HG03442 (cell line): Measurements from ENCODE around the gene FXYD4.

Source experiments
- ATAC-seq: cut with Tn5 transposase; IDR thresholded peaks from one replicate; pipeline ENCODE4 v1.9.1; 2021; ENCODE audit warnings: mild to moderate bottlenecking, moderate library complexity; ENCODE audit not compliant: unreplicated experiment

The FXYD4 gene

DNA sequence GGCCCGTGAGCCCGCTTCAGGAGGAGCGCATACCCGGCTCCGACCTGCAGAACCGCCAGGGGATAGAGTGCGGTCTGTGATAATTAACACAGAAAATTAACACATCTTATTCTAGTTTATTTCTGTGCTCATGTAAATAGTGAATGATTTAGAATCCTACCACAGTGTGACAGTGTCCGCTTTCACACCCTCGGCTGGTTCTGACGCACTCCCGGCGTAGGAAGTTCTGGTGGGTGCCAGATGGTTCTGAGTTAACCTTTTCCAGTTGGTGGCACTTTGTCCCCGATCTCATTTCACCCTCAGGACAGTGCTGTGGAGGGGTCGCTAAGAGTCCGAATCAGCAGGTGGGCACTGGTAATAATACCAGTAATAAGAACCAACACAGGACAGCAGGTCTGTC, 28.3 kb upstream of the FXYD4 start:
- no peak for ATAC-seq

DNA sequence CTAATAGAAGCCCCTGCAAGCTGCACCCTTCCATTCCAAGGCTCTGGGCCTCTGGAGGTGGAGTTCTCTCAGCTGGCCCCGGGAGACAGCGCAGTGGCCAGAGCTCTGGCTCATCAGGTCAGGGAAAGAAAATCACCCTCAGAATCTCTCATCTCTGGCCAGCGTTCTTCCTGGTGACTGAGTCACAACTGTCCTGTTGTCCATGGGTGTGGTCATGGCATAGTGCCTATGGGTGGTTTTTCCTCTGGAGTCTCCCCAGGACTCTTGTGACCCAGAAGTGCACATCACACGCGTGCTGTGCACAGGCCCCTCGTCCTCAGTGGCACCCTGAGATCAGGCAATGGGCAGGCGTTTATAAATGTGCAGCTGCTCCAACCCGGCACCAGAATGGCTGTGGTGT, 27.4 kb upstream of the FXYD4 start:
- ATAC-seq = no peak

- no peak for ATAC-seq
Measured at GRCh38 chr10:43347997-43348396, 23.4 kb upstream of the FXYD4 start.

DNA sequence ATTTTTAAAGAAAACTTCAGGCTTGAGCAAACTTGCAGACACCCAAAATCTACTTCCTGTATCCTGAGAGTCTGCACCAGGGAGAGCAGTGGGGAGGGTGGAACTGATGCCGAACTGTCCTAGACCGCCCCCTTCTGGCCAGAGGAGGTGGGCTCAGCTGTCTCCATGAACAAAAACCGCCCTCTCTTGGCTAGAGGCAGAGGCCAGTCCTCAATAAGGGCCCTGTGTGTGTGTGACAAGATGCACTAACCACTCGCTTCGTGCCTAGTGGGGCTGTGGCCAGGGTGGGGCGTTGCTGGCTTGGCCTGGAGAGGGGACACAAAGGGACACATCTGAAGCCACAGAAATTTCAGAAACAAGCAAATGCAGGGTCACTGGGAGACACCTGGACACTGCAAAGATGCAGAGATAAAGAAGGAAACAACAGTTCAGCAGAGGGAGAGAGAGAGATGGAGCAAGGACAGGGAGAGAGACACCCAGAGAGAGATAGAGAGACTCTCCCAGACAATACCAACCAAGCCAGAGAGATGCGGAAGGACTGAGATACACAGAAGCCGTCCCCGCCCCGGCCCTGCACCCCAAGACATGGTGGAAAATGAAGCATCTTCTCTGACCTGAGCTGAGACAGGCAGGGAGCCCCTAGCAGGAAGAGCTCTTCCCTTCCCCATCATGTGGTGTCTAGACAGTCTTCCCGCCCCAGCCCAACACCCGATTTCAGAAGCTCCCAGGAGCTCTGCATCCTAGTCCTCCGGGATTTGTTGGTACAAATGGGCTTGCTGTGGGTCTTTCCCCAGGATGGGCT, 22.7 kb upstream of the FXYD4 start:
- ATAC-seq = peak; percentile 96

DNA sequence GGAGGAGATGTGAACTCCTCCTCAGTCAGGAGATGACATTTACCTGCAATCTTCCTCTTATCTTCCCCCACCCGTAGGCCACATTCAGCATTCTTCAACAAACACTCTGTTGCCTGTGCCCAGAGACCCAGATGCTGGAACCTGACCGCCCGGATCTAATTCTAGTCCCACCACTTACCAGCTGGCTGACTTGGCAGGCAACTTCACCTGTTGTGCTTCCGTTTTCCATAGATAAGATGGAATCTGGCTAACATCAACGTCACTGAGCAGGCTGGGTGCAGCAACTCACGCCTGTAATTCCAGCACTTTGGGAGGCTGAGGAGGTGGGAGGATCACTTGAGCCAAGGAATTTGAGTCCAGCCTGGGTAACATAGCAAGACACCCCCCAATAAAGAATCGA, 21.3 kb upstream of the FXYD4 start:
- ATAC-seq = no peak

- ATAC-seq = no peak
Measured at GRCh38 chr10:43350686-43351085, 20.8 kb upstream of the FXYD4 start.

DNA sequence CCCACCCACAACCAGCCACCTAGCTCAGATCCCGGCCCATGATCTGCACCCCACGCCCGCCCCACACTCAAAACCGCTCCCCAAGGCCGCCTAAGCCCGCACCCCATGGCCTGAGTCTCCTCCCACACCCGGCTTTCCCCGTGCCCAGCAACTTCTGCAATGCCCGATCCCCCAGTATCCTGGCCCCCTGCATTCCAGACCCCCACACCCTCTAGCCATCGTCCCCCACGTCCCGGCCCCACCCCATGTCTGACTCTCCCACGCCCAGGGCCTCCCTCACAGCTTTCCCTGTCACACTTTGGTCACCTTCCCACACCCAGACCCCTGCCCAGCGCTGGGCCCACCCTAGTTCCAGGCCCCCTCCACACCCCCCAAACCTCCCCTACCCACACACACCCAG, 20.1 kb upstream of the FXYD4 start:
- ATAC-seq = no peak

GRCh38 chr10:43352951-43353350, 18.5 kb upstream of the FXYD4 start:
- no peak for ATAC-seq

- no peak for ATAC-seq
Measured at GRCh38 chr10:43353495-43354329, 17.7 kb upstream of the FXYD4 start.

GRCh38 chr10:43354330-43354635, 17.2 kb upstream of the FXYD4 start:
- ATAC-seq = no peak

- no peak for ATAC-seq
Measured at GRCh38 chr10:43354879-43355380, 16.5 kb upstream of the FXYD4 start.

DNA sequence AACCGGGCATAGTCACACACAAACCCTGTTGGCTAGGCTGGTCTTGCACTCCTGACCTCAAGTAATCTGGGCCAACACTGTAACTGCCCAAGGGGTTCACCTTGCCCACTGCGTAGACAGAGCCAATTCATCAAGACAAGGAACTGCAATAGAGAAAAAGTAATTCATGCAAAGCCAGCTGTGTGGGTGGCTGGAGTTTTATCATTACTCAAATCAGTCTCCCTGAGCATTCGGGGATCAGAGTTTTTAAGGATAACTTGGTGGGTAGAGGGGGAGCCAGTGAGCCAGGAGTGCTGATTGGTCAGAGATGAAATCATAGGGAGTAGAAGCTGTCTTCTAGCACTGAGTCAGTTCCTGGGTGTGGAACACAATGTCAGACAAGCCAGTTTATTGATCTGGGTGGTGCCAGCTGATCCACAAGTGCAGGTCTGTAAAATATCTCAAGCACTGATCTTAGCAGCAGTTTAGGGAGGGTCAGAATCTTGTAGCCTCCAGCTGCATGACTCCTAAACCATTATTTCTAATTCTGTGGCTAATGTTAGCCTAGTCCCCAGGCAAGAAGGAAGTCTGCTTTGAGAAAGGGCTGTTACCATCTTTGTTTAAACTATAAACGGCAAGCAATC, 15.6 kb upstream of the FXYD4 start:
- no peak for ATAC-seq

DNA sequence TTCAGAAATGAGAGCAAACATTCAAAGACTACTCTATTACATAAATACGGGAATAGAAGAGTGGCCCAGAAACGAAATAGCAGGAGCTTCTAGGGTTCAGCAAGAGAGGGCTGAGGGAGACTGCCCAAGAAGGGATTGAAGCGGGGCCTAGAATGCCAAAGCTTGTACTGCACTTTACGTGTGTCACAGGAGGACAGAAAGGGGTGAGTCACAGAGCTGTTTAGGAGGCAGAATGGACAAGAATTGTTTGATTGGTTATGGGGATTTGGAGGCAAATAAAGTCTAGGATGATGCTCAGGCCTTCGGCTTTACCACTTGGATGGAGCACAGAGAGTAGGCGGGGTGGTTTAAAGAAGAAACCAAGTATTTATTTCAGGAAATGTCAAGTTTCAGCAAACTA, 11.3 kb upstream of the FXYD4 start:
- ATAC-seq = no peak

DNA sequence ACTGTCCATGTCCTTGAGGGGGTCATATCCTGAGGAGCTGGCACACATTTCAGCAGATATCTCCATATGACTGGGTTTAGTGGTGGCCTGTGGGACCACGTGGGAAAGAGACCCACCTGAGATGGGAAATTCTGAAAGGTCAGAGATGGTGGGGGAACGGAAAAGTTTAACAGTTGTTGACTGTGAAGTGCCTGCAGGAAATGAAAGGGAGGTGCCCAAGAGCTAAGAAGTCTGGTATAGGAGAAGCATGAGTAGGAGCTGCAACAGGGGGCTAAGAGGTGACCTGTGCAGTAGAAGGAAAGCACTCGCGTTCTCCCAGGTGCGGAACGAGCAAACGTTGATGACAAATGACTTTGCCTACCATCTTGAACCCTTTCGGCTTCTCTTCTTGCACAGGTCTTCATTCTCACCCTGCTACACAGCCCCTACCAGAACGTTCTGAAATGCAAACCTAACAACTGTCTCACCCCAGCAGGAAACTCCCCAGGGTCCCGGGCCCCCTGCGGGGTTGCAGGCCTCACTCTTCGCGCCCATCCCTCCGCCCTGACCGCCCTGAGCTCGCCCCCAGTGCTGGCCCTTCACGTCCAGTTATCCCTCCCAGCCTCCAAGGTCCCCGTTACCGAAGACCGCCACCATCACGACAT, 9.8 kb upstream of the FXYD4 start:
- no peak for ATAC-seq

- peak; percentile 96 for ATAC-seq
Measured at GRCh38 chr10:43362191-43362839, 9.1 kb upstream of the FXYD4 start.

- ATAC-seq = no peak
Measured at GRCh38 chr10:43365001-43365400, 6.4 kb upstream of the FXYD4 start.

DNA sequence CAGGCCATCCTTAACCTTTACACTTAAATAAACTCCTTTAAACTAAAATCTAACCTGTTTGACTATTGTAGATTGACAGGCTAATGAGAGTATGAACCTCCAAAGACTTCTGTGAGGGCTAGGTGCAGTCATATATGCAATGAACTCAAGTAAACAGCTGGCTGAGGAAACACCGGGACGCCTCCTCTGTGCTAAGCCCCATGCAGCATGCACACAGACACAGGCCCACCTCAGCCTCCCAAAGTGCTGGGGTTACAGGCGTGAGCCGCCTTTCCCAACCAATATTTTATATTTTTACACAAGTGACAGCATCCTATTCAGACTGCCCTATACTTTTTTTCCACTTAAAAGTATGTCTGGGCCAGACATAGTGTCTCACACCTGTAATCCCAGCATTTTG, 1.5 kb upstream of the FXYD4 start:
- ATAC-seq = no peak

- ATAC-seq = no peak
Measured at GRCh38 chr10:43370671-43371215, 693 bp upstream of the FXYD4 start.

- ATAC-seq = no peak
Measured at GRCh38 chr10:43372765-43373361, 1.4 kb downstream of the FXYD4 start.

DNA sequence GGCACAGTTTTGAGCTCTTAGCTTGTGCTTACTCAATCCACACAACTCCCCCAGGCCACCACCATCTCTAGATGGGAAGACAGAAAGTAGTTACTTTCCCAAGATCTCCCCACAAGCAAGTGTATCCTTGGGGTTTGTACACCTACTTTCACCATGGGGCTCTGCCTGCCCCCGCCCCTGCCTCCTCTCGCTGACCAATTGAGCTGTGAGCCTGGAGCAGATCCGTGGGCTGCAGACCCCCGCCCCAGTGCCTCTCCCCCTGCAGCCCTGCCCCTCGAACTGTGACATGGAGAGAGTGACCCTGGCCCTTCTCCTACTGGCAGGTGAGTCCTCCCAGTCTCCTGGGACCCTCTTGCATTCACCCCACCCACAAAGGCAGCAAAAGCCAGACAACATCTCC, 2.0 kb downstream of the FXYD4 start:
- ATAC-seq = no peak
